ENCODE measurements around the gene LRCH4.
"Not testable (repeated sequence)": the region's sequence is repeated elsewhere in the genome, so short reads cannot be mapped to it uniquely, and the experiment has no call there.

Gene LRCH4

GRCh38 chr7:100543586-100543985, 42.3 kb downstream of the LRCH4 start:
- no peak for DNase-seq

DNA sequence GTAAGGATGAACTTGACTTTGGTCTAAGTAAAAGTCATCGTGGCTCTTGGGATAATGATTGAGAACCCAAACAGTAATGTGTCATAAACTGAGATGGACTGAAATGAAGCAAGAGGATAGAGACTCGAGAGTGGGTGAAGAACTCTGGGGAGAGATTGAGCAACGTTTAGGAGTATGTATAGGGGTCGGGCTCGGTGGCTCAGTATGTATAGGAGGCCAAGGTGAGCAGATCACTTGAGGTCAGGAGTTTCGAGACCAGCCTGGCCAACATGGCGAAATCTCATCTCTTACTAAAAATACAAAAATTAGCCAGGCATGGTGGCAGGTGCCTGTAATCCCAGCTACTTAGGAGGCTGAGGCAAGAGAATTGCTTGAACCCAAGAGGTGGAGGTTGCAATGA, 44.6 kb downstream of the LRCH4 start:
- not testable (repeated sequence) for DNase-seq

GRCh38 chr7:100540073-100540723, 45.7 kb downstream of the LRCH4 start:
- DNase-seq: no peak

- no peak for DNase-seq
These were observed 46.4 kb downstream of the LRCH4 start for GRCh38 chr7:100539436-100540006.

DNA sequence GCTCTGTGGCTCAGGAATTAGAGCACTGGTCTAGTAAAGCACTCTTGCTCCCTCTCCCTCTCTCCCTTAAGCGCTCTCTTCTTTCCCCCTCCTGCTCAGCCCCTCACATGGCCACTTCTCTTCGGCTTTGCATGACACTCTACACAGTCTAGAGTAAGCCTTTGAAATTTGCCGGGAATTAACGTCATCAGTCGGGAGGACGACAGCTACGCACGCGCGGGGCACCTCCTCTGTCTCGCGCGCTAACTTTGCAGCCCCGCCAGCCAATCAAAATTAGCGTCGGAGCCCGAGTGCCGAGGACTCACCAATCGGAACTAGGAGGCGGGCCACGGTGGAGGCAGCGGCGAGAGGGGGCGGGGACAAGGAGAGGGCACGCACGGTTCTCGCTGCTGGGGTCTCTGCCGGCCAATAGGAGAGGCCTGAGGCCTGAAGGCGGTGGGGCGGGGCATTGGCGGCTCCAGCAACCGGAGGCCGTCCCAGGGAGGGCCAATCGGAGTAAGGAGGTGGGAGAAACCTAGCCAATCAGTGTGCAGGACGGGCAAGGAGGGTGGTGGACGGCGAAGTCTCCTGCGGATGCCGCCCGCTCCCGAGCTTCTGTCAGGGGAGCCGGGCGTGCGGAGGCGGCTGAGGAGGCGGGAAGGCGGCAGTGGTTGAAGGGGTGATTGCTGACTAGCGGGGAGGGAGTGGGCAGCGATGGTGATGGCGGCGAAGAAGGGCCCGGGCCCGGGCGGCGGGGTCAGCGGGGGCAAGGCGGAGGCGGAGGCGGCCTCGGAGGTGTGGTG, 47.1 kb downstream of the LRCH4 start, which contains the start of gene AGFG2:
Gene AGFG2 (plus strand): TSS at position 550 of the 782 bp plus-strand sequence. CDS start 144 bp downstream, at position 694.
- DNase-seq: peak; percentile 100

DNA sequence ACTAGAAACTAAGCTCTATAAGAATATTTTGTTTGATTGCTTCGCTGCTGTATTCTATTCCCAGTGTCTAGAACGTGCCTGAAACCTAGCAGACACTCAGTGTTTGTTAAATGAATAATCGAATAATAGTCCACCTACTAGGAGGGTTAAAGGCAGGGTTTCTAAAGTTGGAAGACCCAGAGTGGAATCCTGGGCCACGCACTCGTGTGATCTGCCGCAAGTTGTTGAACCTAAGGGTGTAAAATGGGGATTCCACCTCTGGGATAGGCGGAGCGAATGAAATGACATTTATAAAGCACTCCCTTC, 47.6 kb downstream of the LRCH4 start:
- no peak for DNase-seq

- DNase-seq: not testable (repeated sequence)
These were observed 49.2 kb downstream of the LRCH4 start for GRCh38 chr7:100536695-100537094.

DNA sequence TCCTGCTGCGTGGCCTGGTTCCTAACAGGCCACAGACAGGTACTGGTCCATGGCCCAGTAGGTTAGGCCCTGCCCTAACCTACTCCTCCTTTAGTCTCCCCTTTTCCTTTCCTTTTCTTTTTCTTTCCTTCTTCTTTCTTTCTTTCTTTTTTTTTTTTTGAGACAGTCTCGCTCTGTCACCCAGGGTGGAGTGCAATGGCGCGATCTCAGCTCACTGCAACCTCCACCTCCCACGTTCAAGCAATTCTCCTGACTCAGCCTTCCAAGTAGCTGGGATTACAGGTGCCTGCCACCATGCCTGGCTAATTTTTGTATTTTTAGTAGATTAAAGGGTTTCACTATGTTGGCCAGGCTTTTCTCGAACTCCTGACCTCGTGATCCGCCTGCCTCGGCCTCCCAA, 49.9 kb downstream of the LRCH4 start:
- not testable (repeated sequence) for DNase-seq

DNA sequence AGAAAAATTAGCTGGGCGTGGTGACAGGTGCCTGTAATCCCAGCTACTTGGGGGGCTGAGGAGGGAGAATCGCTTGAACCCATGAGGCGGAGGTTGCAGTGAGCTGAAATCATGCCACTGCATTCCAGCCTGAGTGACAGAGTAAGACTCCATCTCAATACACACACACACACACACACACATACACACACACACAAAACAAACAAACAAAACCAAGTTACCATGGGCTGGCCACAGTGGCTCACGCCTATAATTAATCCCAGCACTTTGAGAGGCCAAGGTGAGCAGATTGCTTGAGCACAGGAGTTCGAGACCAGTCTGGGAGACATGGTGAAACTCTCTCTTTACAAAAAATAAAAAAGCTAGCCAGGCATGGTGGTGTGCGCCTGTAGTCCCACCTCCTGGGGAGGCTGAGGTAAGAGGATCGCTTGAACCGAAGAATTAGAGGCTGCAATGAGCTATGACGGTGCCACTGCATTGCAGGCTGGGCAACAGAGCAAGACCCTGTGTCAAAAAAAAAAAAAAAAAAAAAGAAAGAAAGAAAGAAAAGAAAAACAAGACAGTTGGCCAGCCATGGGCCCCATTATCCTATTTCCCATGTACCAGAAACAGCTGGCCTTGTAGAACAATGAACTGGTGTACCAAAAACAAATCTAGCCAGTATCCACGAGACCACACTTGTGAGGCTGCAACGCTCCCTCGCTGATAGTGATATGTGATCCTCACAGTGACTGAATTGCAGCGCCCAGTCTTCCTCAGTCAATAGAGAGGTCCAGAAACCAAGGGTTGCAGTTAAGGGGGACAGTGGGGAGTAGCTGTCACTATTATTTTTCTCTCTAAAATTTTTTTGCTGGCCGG, 53.5 kb downstream of the LRCH4 start:
- DNase-seq: no peak

GRCh38 chr7:100528108-100528866, 57.6 kb downstream of the LRCH4 start:
- DNase-seq: not testable (repeated sequence)

Measured in fibroblast of upper back skin (primary cell).